ENCODE data around the gene A3GALT2. TPM values are rescaled to one million over a fixed set of nuclear protein-coding genes. Genes with fewer than 3 reads are reported as not detected.

A3GALT2 gene
- polyA plus RNA-seq, 2 of the 4 experiments (the other 2 are of a cell fraction) = not detected

- 97% methylated on average over 1 of the region's 1 CpG for WGBS (ENCODE audit: missing lambda C conversion rate)
- no peak overlapping the region for H3K4me3 ChIP-seq
- DNase-seq (ENCODE audit: low read depth in 1 of 2, low spot score in 1 of 2) (no peak), FAIRE-seq (no peak), ATAC-seq (no peak)
- TF ChIP-seq GATA3 (IDR thresholded peaks at IDR 0.05; ENCODE audit: borderline replicate concordance) (no peak), ESRRA (IDR thresholded peaks at IDR 0.05; ENCODE audit: borderline replicate concordance, low read length) (no peak), FOSL2 (IDR thresholded peaks at IDR 0.05) (no peak), FOSL2 (CRISPR knock-in tag; IDR thresholded peaks at IDR 0.05) (no peak), ATOH8 (CRISPR knock-in tag; IDR thresholded peaks at IDR 0.05; ENCODE audit: low read depth) (no peak), E2F6 (IDR thresholded peaks at IDR 0.05; ENCODE audit: borderline replicate concordance, low read depth) (no peak), MAX (IDR thresholded peaks at IDR 0.05) (no peak), USF2 (IDR thresholded peaks at IDR 0.05) (no peak), REST (IDR thresholded peaks at IDR 0.05) (no peak), ZNF302 (CRISPR knock-in tag; IDR thresholded peaks at IDR 0.05) (no peak), HMGXB4 (CRISPR knock-in tag; IDR thresholded peaks at IDR 0.05; ENCODE audit: borderline replicate concordance) (no peak), PHF8 (IDR thresholded peaks at IDR 0.05; ENCODE audit: borderline replicate concordance, low read depth) (no peak), CBX2 (IDR thresholded peaks at IDR 0.05; ENCODE audit: borderline replicate concordance, low read depth) (no peak), MAFK (IDR thresholded peaks at IDR 0.05; ENCODE audit: partially characterized antibody) (no peak), ZSCAN20 (CRISPR knock-in tag; IDR thresholded peaks at IDR 0.05) (no peak), JUN (IDR thresholded peaks at IDR 0.05) (no peak), NR3C1 (IDR thresholded peaks at IDR 0.05) (no peak), PBX3 (IDR thresholded peaks at IDR 0.05) (no peak), RAD21 (conservative IDR thresholded peaks at IDR 0.05 in 1 of 2, IDR thresholded peaks at IDR 0.05 in 1 of 2) (no peak), FOSB (CRISPR knock-in tag; IDR thresholded peaks at IDR 0.05) (no peak), RNF2 (IDR thresholded peaks at IDR 0.05; ENCODE audit: borderline replicate concordance, low read depth) (no peak)
- no peaks in the 10 kb centered on the region for H3K4me1 ChIP-seq
- POLR2A ChIA-PET = no interaction called here
- H3K27ac ChIP-seq = no peak overlapping the region
- CTCF ChIA-PET = interaction anchor here (1.0 to 1.8 kb wide), 2 partner anchors 21 to 196 kb away, joined by 3 to 7 read pairs; no protein-coding TSS in a partner anchor
- H3K9me3 ChIP-seq = no peaks in the 10 kb centered on the region
- H3K4me2 ChIP-seq = no peak overlapping the region
These were observed 46.5 kb downstream of the A3GALT2 start for GRCh38 chr1:33274446-33274845.

All from A549 (cell line).